K562 (cell line): ENCODE measurements around the gene KCND1. TPM values are rescaled to one million over a fixed set of nuclear protein-coding genes. Genes with fewer than 3 reads are reported as not detected.

Experiments
- CBX8 ChIP-seq: fragments of 200-600 bp; sonication (generic); IDR thresholded peaks from 2 replicates; pipeline ENCODE4 v1.6.1; 2012; ENCODE audit warnings: borderline replicate concordance, mixed run types, low read depth, mild to moderate bottlenecking, moderate library complexity, mixed read lengths, low read length, control low read depth, inconsistent platforms; ENCODE audit not compliant: poor library complexity, severe bottlenecking; ENCODE audit errors: extremely low read depth
- EP300 ChIP-seq: IDR thresholded peaks from 2 replicates; pipeline ENCODE4 v1.6.1; 2012; ENCODE audit warnings: low read length, improper control_type of control experiment
- FOSL1 ChIP-seq: fragments of 200-800 bp; sonication (Bioruptor generic); conservative IDR thresholded peaks from 2 replicates; pipeline ENCODE4 v1.6.1; 2016; ENCODE audit warnings: missing genetic modification characterization, missing compliant biosample characterization
- HDAC6 ChIP-seq: IDR thresholded peaks from 2 replicates; pipeline ENCODE4 v1.6.1; 2012; ENCODE audit warnings: low read depth, mild to moderate bottlenecking, control low read depth, inconsistent platforms, low read length, moderate library complexity
- HDGF ChIP-seq: fragments of 450-650 bp; IDR thresholded peaks from 2 replicates; pipeline ENCODE4 v1.6.1; 2016
- IFI16 ChIP-seq: fragments of 250-450 bp; sonication (Bioruptor Pico); IDR thresholded peaks from 2 replicates; pipeline ENCODE4 v2.1.2; 2022; ENCODE audit warnings: mild to moderate bottlenecking, inconsistent platforms
- LEF1 ChIP-seq: fragments of 450-650 bp; IDR thresholded peaks from 2 replicates; pipeline ENCODE4 v1.6.1; 2016; ENCODE audit warnings: mild to moderate bottlenecking
- NRF1 ChIP-seq, 2 experiments: fragments of 450-650 bp; IDR thresholded peaks in 1 of 2; conservative IDR thresholded peaks in 1 of 2; 2 replicates each; pipeline ENCODE4 v1.6.1; 2014; ENCODE audit warnings: mild to moderate bottlenecking in 2 of 2
- STAT5A ChIP-seq: IDR thresholded peaks from 2 replicates; pipeline ENCODE4 v1.6.1; 2012; ENCODE audit warnings: low read length, inconsistent platforms, borderline replicate concordance
- TFAM ChIP-seq: fragments of 250-450 bp; sonication (Bioruptor Pico); conservative IDR thresholded peaks from 2 replicates; pipeline ENCODE4 v1.5.0; 2021; ENCODE audit warnings: mild to moderate bottlenecking, moderate library complexity
- ZNF263 ChIP-seq: sonication (generic); formaldehyde crosslinking; IDR thresholded peaks from 2 replicates; pipeline ENCODE4 v1.8.0; 2022; ENCODE audit warnings: mild to moderate bottlenecking, missing genetic modification reagents, borderline replicate concordance
- polyA plus RNA-seq, 8 experiments: library from polyadenylated mRNA; depleted of rRNA in 4 of 8; stranded (reverse) in 5 of 8; unstranded in 3 of 8; fragments of >200 nt; fragmentation: Nextera tagmentation in 2 of 8; fragmentation: Illumina TruSeq in 1 of 8; extraction: Ambion mirVana in 2 of 8; extraction: Trizol in 1 of 8; gene quantifications; 2 replicates each; pipeline versions ENCODE4 v1.2.1 to v1.2.3, GENCODE V29; 2011 to 2014; ENCODE audit warnings: inconsistent platforms in 1 of 8, missing spikeins in 1 of 8
- total RNA-seq, 7 experiments: library from RNA; depleted of rRNA in 6 of 7; stranded (reverse); fragments of >200 nt in 6 of 7; fragmentation: Illumina TruSeq in 2 of 7; extraction: Trizol in 2 of 7; gene quantifications; 2 replicates each; pipeline versions ENCODE4 v1.2.1 to v1.2.3, GENCODE V29; 2011 to 2021; ENCODE audit warnings: low replicate concordance in 1 of 7
- TF ChIP-seq, protein P1 (sequence below): fragments of 450-650 bp; IDR thresholded peaks from 2 replicates; pipeline ENCODE4 v1.6.1; 2017; ENCODE audit warnings: mild to moderate bottlenecking, moderate library complexity
- TF ChIP-seq, protein P2 (sequence below): fragments of 450-650 bp; IDR thresholded peaks from 2 replicates; pipeline ENCODE4 v1.6.1; 2016; ENCODE audit warnings: mild to moderate bottlenecking, moderate library complexity
- TF ChIP-seq, protein P3 (sequence below): fragments of 450-650 bp; formaldehyde crosslinking; IDR thresholded peaks from 2 replicates; pipeline ENCODE4 v1.4.0; 2020; ENCODE audit warnings: mild to moderate bottlenecking, moderate library complexity

KCND1 gene
- total and polyA plus RNA-seq, 9 of the 15 experiments (the other 6 are each of a cell fraction or from before 2014, with no cell fraction given): 0.06 to 0.83 (median 0.39) TPM; not detected in 1

GRCh38 chrX:48918643-48919340 lies 52.9 kb downstream of the KCND1 start, which contains the start of gene PIM2 (continued):
- TF ChIP-seq, protein P1, sequence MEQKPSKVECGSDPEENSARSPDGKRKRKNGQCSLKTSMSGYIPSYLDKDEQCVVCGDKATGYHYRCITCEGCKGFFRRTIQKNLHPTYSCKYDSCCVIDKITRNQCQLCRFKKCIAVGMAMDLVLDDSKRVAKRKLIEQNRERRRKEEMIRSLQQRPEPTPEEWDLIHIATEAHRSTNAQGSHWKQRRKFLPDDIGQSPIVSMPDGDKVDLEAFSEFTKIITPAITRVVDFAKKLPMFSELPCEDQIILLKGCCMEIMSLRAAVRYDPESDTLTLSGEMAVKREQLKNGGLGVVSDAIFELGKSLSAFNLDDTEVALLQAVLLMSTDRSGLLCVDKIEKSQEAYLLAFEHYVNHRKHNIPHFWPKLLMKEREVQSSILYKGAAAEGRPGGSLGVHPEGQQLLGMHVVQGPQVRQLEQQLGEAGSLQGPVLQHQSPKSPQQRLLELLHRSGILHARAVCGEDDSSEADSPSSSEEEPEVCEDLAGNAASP: no peak
- TF ChIP-seq IFI16 (CRISPR knock-in tag): no peak
- TF ChIP-seq HDGF: no peak
- no peak for TF ChIP-seq HDAC6
- peak; percentile 85 to 87 for TF ChIP-seq NRF1 (conservative IDR thresholded peaks at IDR 0.05 in 1 of 2, IDR thresholded peaks at IDR 0.05 in 1 of 2)
- TF ChIP-seq TFAM (CRISPR knock-in tag): no peak
- 0 out of 2 replicates have a peak, but pooled peaks have one; percentile 38 for TF ChIP-seq ZNF263
- TF ChIP-seq CBX8: no peak
- TF ChIP-seq, protein P2, sequence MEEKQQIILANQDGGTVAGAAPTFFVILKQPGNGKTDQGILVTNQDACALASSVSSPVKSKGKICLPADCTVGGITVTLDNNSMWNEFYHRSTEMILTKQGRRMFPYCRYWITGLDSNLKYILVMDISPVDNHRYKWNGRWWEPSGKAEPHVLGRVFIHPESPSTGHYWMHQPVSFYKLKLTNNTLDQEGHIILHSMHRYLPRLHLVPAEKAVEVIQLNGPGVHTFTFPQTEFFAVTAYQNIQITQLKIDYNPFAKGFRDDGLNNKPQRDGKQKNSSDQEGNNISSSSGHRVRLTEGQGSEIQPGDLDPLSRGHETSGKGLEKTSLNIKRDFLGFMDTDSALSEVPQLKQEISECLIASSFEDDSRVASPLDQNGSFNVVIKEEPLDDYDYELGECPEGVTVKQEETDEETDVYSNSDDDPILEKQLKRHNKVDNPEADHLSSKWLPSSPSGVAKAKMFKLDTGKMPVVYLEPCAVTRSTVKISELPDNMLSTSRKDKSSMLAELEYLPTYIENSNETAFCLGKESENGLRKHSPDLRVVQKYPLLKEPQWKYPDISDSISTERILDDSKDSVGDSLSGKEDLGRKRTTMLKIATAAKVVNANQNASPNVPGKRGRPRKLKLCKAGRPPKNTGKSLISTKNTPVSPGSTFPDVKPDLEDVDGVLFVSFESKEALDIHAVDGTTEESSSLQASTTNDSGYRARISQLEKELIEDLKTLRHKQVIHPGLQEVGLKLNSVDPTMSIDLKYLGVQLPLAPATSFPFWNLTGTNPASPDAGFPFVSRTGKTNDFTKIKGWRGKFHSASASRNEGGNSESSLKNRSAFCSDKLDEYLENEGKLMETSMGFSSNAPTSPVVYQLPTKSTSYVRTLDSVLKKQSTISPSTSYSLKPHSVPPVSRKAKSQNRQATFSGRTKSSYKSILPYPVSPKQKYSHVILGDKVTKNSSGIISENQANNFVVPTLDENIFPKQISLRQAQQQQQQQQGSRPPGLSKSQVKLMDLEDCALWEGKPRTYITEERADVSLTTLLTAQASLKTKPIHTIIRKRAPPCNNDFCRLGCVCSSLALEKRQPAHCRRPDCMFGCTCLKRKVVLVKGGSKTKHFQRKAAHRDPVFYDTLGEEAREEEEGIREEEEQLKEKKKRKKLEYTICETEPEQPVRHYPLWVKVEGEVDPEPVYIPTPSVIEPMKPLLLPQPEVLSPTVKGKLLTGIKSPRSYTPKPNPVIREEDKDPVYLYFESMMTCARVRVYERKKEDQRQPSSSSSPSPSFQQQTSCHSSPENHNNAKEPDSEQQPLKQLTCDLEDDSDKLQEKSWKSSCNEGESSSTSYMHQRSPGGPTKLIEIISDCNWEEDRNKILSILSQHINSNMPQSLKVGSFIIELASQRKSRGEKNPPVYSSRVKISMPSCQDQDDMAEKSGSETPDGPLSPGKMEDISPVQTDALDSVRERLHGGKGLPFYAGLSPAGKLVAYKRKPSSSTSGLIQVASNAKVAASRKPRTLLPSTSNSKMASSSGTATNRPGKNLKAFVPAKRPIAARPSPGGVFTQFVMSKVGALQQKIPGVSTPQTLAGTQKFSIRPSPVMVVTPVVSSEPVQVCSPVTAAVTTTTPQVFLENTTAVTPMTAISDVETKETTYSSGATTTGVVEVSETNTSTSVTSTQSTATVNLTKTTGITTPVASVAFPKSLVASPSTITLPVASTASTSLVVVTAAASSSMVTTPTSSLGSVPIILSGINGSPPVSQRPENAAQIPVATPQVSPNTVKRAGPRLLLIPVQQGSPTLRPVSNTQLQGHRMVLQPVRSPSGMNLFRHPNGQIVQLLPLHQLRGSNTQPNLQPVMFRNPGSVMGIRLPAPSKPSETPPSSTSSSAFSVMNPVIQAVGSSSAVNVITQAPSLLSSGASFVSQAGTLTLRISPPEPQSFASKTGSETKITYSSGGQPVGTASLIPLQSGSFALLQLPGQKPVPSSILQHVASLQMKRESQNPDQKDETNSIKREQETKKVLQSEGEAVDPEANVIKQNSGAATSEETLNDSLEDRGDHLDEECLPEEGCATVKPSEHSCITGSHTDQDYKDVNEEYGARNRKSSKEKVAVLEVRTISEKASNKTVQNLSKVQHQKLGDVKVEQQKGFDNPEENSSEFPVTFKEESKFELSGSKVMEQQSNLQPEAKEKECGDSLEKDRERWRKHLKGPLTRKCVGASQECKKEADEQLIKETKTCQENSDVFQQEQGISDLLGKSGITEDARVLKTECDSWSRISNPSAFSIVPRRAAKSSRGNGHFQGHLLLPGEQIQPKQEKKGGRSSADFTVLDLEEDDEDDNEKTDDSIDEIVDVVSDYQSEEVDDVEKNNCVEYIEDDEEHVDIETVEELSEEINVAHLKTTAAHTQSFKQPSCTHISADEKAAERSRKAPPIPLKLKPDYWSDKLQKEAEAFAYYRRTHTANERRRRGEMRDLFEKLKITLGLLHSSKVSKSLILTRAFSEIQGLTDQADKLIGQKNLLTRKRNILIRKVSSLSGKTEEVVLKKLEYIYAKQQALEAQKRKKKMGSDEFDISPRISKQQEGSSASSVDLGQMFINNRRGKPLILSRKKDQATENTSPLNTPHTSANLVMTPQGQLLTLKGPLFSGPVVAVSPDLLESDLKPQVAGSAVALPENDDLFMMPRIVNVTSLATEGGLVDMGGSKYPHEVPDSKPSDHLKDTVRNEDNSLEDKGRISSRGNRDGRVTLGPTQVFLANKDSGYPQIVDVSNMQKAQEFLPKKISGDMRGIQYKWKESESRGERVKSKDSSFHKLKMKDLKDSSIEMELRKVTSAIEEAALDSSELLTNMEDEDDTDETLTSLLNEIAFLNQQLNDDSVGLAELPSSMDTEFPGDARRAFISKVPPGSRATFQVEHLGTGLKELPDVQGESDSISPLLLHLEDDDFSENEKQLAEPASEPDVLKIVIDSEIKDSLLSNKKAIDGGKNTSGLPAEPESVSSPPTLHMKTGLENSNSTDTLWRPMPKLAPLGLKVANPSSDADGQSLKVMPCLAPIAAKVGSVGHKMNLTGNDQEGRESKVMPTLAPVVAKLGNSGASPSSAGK: no peak
- TF ChIP-seq EP300: no peak
- no peak for TF ChIP-seq LEF1
- TF ChIP-seq STAT5A: no peak
- TF ChIP-seq FOSL1 (tag): no peak
- TF ChIP-seq, protein P3, sequence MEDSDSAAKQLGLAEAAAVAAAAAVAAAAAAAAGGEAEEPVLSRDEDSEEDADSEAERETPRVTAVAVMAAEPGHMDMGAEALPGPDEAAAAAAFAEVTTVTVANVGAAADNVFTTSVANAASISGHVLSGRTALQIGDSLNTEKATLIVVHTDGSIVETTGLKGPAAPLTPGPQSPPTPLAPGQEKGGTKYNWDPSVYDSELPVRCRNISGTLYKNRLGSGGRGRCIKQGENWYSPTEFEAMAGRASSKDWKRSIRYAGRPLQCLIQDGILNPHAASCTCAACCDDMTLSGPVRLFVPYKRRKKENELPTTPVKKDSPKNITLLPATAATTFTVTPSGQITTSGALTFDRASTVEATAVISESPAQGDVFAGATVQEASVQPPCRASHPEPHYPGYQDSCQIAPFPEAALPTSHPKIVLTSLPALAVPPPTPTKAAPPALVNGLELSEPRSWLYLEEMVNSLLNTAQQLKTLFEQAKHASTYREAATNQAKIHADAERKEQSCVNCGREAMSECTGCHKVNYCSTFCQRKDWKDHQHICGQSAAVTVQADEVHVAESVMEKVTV: no peak
